Measurements from ENCODE around the gene ULBP2.
"Not testable (repeated sequence)": the region's sequence is repeated elsewhere in the genome, so short reads cannot be mapped to it uniquely, and the experiment has no call there.

Gene ULBP2

DNA sequence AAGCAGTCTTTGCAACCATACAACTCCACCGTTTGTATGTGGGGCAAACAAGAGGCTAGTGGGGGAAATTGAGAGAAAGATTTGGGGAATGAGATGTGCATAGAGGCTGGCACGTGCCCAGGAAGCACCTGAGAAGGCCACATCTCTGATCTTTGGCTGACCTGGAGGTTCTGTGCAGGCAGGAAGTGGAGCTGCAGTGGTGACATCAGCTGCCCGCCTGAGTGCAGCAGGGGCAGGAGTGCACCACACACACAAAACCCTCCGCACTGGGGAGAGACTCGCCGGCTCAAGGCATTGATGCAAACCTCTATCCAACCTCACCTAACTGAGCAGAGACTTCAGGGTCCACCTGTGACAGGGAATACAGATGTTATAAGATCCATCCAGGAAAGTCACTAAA lies 32.6 kb downstream of the ULBP2 start:
- not testable (repeated sequence) for DNase-seq

DNA sequence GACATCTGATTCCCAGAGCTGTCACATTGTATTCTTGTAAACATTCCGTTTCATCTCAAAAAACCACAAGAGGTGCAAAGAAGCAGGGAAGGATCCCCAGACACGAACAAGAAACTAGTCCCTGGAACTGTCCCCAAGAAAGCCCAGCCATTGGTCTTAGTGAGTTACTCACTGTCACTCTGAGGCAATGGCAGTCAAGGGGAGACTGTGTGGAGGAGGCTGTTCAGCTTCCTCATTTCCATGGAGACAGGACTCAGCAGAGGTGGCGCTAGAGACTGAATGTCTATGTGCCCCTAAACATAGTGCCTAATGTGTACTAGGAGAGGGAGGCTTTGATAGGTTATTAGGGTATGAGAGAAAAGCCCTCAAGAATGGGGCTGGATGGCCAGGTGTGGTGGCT lies 33.0 kb downstream of the ULBP2 start:
- no peak for DNase-seq

DNA sequence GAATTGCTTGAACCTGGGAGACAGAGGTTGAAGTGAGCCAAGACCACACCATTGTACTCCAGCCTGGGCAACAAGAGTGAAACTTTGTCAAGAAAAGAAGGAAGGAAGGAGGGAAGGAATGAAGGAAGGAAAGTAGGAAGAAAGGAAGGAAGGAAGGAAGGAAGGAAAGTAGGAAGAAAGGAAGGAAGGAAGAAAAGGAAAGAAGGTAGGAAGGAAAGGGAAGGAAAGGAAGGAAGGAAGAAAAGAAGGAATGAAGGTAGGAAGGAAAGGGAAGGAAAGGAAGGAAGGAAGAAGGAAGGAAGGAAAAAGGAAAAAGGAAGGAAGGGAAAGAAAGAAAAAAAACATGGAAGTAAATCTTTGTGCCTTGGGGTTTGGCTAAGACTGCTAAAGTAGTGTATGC lies 33.6 kb downstream of the ULBP2 start:
- DNase-seq, result no peak

DNA sequence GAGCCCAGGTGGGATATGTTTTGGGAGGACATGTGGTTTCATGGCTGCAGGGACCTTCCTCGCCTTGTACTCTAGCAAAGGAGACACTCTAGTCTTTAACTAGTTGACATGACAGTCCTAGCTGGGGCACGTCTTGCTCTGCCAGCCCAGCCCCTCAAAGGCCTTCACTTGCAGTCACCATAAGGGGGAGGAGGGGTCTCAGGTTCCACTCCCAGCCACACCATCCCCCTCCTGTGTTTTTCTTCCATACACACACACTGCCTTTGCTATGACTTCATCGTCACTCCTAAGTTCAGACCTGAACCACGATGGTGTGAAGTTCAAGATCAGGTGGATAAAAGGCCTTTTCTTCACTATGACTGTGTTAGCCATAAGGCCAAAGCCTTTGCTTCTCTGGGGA lies 35.4 kb downstream of the ULBP2 start:
- no peak for DNase-seq

DNA sequence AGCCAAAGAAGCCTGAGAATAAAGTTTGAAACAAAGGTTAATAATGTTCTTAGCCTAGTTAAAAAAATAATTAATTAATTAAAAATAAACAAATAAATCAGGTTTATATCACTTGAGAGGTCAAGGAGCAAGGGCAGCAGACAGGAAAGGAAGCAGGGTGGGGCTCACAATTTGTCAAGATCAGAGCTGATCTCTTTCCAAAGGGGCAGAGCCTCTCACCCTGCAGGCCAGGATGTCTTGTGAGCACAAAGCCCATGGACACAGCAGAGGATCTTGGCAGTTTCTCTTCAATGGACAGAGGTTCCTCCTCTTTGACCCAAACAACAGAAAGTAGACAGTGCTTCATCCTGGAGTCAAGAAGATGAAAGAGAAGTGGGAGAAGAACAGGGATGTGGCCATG lies 36.8 kb downstream of the ULBP2 start:
- DNase-seq, result no peak

DNA sequence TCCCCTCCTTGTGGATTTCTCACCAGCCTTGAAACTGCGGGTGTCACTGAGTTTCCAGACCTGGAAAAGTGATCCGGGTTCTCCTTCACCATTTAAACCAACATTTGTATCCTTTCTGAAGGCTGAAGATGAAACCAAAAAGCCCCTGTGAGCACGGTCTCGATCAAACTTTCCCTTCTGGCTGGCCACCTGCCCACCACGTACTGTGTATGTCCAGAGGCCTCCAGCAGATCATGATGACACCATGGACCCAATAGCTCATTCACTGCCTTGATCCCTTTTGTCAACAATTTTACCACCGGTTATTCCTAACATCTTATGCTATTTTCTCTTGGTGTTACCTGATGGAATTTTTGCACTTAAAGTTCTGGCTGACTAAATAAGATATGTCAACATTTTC lies 37.5 kb downstream of the ULBP2 start:
- no peak for DNase-seq

DNA sequence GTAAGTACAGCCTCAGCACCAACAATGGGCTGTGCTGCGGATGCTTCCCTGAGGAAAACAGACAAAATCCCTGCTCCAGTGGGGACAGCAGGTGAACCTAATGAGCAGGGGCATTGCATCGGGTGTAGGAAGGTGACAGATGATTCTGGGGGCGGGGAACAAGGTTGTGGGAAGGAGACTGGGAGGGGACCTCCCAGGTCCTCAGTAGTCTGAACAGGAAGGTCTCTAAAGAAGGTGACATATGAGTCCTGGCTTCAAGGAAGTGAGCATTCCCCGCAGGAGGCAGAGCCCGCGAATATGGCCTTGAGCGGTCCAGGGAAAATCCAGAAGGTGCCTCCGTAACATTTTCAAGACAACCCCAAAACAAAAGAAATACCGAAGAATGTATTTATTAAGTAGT lies 41.3 kb downstream of the ULBP2 start:
- DNase-seq, result no peak

DNA sequence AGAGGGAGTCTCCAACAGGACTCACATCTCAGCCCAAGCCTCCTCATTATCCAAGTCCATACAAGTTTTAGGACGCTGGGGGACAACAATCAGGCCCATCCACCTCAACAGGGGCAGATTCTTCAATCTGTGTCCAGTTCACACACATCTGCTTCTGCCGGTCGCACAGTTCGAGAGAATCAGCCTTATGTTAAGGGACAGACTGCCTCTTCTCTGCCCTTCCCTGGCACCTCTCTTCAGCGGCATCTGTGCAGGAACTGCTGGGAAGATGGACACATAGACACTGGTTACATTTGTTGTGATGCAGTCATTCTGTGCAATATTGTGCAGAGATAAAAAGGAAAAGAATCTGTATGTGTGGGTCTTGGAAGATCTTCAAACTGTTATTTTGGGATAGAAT lies 43.0 kb downstream of the ULBP2 start:
- DNase-seq, result no peak

DNA sequence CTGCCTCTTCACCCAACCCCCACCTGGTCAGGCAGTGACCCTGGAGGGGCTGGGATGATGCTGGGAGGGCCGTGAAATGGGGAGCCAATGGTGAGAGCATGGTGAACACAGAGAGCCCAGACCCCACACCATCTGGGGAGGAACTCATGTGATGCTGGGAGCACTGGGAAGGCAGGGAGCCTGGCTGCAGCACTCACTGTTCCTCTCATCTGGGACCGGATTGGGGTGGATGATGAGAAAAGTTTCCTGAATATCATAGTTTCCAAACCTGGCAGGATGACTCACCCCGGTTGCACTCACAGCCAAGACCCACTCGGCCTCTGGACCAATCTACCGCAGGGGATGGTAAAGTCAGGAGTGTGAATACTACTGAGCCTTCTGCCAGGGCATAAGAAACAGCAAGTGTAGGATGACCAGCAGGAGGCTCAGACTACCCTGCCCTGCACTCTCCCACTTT lies 43.7 kb downstream of the ULBP2 start:
- DNase-seq, result no peak

DNA sequence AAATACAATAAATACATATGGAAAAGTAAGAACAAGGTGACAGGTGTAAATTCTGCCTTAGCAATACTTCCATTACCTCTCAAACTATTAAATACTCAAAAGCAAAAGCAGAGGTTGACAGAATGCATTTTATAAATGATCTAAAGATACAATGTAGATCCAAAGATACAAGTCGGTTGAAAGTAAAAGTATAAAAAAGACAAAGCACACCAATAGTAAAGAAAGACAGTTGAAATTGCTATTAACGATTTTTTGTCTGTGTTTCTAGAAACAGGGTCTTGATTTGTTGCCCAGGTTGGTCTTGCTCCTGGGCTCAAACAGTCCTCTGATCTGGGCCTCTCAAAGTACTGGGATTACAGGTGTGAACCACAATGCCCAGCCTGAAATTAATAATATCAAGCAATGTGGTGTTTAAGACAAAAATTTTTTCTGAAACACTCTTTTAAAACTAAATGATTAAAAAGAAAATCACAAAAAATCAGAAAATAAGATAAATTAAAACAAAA lies 45.8 kb downstream of the ULBP2 start:
- DNase-seq, result no peak

DNA sequence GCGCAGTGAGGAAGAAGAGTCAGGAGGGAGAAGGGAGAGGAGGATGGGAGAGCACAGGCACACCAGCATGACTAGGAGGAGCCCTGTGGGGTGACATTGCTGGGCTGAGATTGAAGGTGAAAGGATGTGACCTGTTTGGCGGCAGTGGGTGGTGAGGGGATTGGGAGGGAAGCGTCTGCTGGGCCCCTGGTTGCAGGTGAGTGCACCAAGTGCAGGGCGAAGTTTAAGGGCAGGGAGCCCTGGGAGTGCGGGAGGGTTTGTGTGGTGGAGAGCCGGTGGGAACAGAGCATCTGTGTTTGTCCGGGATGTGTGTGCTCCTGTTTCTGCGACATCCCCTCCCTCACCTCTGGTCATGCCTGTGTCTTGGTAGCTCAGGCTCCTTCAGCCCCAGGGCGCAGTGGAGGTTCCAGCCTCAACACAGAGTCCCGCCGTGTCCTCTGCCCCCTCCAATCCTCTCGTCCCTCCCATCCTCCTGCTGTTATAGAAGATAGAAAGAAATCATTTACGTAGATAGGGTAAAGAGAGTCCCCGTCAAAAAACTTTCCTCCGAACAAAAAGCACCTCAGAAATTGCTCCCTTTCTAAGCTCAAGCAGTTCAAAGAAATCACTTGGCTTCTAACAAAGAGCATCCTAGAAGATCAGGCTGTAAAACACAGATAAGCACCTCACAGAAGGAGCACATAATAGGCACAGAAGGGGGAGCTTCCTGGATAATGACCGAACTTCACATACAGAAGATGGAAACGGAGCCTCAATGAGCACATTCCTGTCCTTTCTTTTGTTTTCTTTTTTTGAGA lies 46.9 kb downstream of the ULBP2 start:
- no peak for DNase-seq

DNA sequence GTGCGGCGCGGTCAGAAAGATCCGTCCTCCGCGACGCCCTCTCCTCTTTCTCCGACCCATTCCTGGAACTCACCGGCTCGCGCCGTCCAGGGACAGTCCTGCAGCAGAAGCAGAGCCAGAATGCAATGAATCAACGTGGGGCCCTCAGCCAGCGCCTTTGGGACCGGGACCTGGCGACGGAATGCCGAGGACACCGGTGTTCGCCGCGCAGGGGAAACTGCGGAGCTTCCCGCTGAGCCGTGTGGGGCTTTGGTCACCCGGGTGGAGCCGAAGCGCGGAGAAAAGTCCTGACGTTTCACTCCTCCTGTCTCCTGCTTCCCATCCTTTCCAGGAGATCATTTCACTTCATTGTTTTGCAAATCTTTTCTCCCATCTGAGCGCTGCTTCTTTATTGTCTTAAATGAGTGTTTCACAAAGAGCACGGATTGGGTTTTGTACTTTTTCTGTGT lies 48.4 kb downstream of the ULBP2 start:
- no peak for DNase-seq

DNA sequence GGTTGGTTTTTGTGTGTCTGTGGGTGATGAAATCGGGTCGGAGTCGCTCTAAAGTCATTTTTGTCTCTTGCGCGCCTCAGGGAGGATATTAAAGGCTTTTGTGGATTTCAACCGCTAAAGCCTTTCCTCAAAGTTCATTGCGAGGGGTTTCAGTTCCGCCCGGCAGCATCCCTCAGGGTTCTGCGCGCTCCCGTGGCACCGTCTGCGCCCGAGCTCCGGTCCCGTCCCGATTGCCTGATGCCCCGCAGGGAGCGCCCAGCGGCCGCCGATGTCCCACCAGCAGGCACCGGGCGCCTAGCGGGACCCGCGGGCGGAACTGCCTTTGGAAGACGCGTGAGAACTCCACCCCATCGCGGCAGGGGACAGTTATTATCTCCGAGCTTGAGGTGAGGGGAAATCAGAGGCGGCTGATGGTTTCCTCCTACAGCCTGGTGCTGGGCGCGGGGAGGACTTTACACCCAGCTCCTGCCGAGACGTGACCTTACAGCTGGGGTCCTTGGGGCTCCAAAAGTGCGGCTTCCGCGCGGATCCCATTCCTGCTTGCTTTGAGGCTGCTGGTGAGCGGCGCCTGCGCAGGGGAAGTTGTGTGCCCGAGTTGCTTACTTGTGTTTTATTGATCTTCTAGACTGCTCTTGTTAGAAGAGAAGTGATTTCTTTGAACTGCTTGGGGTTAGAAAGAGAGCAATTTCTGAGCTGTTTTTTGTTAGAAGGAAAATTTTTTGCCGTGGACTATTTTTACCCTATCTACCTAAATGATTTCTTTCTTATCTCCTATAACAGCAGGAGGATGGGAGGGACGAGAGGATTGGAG lies 49.1 kb downstream of the ULBP2 start:
- DNase-seq, result no peak

DNA sequence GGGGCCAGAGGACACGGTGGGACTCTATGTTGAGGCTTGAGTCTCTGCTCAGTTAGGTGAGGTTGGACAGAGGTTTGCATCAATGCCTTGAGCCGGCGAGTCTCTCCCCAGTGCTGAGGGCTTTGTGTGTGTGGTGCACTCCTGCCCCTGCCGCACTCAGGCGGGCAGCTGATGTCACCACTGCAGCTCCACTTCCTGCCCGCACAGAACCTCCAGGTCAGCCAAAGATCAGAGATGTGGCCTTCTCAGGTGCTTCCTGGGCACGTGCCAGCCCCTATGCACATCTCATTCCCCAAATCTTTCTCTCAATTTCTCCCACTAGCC lies 49.6 kb downstream of the ULBP2 start:
- DNase-seq, result not testable (repeated sequence)

DNA sequence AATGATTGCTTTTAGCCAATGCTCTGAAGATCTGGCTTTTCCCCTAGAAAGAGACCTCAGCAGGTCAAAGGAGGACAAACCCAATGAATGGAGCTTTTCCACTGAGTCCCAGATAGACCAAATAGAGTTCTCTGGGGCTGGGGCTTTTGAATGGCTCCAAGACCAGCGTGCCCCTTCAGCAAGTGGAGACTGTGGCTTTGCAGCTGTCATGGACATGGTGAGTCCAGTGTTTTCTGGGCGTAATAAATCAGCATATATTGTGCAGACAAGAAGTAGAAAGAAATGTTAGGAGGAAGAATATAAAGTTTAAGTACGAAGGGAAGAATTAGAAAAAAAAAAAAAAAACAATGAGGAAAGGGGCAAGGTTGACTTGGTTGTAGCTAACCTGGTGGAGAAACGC lies 50.0 kb downstream of the ULBP2 start:
- DNase-seq, result no peak

DNA sequence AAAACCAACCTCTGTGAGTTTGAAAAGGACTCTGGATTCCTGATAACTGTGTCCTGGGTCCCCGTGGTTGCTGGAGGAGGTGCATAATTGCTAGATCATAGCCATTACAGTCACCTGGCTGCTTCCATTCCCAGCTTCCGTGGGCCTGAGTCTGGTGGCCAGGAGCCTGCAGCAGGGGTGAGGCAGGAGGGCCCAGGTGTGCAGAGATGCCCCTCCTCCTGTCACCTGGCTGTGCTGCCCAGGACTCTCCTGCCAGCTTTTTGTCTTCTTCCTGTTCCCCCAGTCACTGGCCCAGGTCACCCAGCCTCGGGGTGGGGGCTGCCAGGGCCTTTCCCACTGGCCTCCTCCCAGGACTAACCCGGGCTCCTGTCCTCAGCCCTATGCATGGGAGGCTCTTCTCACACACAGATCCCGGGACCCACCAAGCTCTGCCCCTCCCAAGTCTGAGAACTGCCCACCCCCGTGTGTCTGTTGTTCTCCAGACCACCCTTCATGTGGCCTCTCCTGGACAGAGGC lies 53.5 kb downstream of the ULBP2 start:
- no peak for DNase-seq

DNA sequence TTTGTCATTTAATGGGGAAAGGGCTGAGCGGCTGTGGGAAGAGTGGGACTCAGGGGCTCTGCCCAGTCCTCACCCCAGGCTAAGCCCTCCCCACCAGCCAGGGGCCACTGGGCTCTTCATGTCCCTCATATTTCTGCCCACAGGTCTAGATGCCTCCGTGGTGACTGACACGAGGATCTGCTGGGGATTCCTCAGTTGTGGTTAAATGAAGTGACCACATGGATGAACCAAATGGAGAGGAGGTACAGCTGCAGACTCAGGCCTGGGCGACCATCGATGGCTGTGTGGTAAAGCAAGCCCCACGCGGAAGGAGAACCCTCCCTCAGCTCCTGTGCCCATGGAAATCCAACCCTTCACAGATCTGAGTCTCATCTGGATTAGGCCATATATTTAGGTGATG lies 54.2 kb downstream of the ULBP2 start:
- no peak for DNase-seq

Measured in fibroblast of skin of right biceps (primary cell).